K562 (cell line): ENCODE measurements around the gene LY6G6C. TPM values are rescaled to one million over a fixed set of nuclear protein-coding genes. Genes with fewer than 3 reads are reported as not detected.

Experiments used
- BDP1 ChIP-seq: IDR thresholded peaks from 3 replicates; pipeline ENCODE4 v1.6.1; 2011; ENCODE audit not compliant: insufficient read length, insufficient read depth
- CEBPG ChIP-seq, 3 experiments: fragments of 200-800 bp in 1 of 3; sonication (Bioruptor generic) in 1 of 3; sonication (generic) in 1 of 3; formaldehyde crosslinking in 1 of 3; IDR thresholded peaks in 2 of 3; conservative IDR thresholded peaks in 1 of 3; 2 replicates each; pipeline versions ENCODE4 v1.6.1 to v1.8.0; 2016 to 2022; ENCODE audit warnings: missing compliant biosample characterization in 2 of 3, missing genetic modification characterization in 2 of 3, mild to moderate bottlenecking in 1 of 3, missing genetic modification reagents in 1 of 3
- ETV5 ChIP-seq: sonication (generic); formaldehyde crosslinking; IDR thresholded peaks from 2 replicates; pipeline ENCODE4 v1.4.0; 2020; ENCODE audit warnings: low read depth, mild to moderate bottlenecking, missing genetic modification reagents
- FOXJ2 ChIP-seq: fragments of 200-800 bp; sonication (Bioruptor generic); IDR thresholded peaks from 2 replicates; pipeline ENCODE4 v1.6.1; 2016; ENCODE audit warnings: missing genetic modification characterization, missing compliant biosample characterization
- HMG20A ChIP-seq: fragments of 450-650 bp; formaldehyde crosslinking; conservative IDR thresholded peaks from 2 replicates; pipeline ENCODE4 v1.4.0; 2020; ENCODE audit warnings: mild to moderate bottlenecking, mixed read lengths
- MAFF ChIP-seq: IDR thresholded peaks from 2 replicates; pipeline ENCODE4 v1.6.1; 2012; ENCODE audit warnings: low read length, improper control_type of control experiment
- MIER1 ChIP-seq: fragments of 450-650 bp; IDR thresholded peaks from 2 replicates; pipeline ENCODE4 v1.6.1; 2016; ENCODE audit warnings: antibody characterized with exemption, mild to moderate bottlenecking, low read depth
- NCOA6 ChIP-seq: fragments of 450-650 bp; IDR thresholded peaks from 2 replicates; pipeline ENCODE4 v1.6.1; 2017; ENCODE audit warnings: mild to moderate bottlenecking
- NELFE ChIP-seq: IDR thresholded peaks from 2 replicates; pipeline ENCODE4 v1.6.1; 2011; ENCODE audit warnings: mild to moderate bottlenecking; ENCODE audit not compliant: insufficient read depth, insufficient read length
- NFRKB ChIP-seq: fragments of 450-650 bp; IDR thresholded peaks from 2 replicates; pipeline ENCODE4 v1.6.1; 2016; ENCODE audit warnings: low read depth
- NFXL1 ChIP-seq: fragments of 450-650 bp; formaldehyde crosslinking; IDR thresholded peaks from 2 replicates; pipeline ENCODE4 v1.4.0; 2021; ENCODE audit warnings: mild to moderate bottlenecking
- POLR2B ChIP-seq: fragments of 450-650 bp; IDR thresholded peaks from 2 replicates; pipeline ENCODE4 v1.6.1; 2018; ENCODE audit warnings: low read depth; ENCODE audit not compliant: partially characterized antibody
- RNF219 ChIP-seq: fragments of 250-450 bp; sonication (Bioruptor Pico); IDR thresholded peaks from 2 replicates; pipeline ENCODE4 v1.5.0; 2022; ENCODE audit warnings: mild to moderate bottlenecking
- SIRT6 ChIP-seq: IDR thresholded peaks from one replicate; pipeline ENCODE4 v1.6.1; 2012; ENCODE audit warnings: low read depth, mild to moderate bottlenecking, control low read depth, inconsistent platforms, low read length, moderate library complexity
- TAL1 ChIP-seq: fragments of 450-650 bp; IDR thresholded peaks from 2 replicates; pipeline ENCODE4 v1.6.1; 2016; ENCODE audit warnings: mild to moderate bottlenecking
- YY1 ChIP-seq, 3 experiments: IDR thresholded peaks; 2 replicates each; pipeline ENCODE4 v1.6.1; 2011; ENCODE audit warnings: low read length in 2 of 3, mild to moderate bottlenecking in 2 of 3, moderate library complexity in 2 of 3, borderline replicate concordance in 1 of 3, control low read depth in 1 of 3, low read depth in 1 of 3; ENCODE audit not compliant: insufficient read depth in 3 of 3, insufficient replicate concordance in 2 of 3, control insufficient read depth in 1 of 3, insufficient read length in 1 of 3; ENCODE audit errors: extremely low read depth in 1 of 3
- ZNF436 ChIP-seq: fragments of 250-450, 450-650 bp; sonication (Bioruptor Pico); formaldehyde crosslinking; IDR thresholded peaks from 2 replicates; pipeline ENCODE4 v1.7.0; 2020; ENCODE audit warnings: mild to moderate bottlenecking
- ZNF766 ChIP-seq: fragments of 200-800 bp; sonication (Bioruptor generic); conservative IDR thresholded peaks from 2 replicates; pipeline ENCODE4 v1.6.1; 2016; ENCODE audit warnings: missing genetic modification characterization, missing compliant biosample characterization
- polyA plus RNA-seq, 8 experiments: library from polyadenylated mRNA; depleted of rRNA in 4 of 8; stranded (reverse) in 5 of 8; unstranded in 3 of 8; fragments of >200 nt; fragmentation: Nextera tagmentation in 2 of 8; fragmentation: Illumina TruSeq in 1 of 8; extraction: Ambion mirVana in 2 of 8; extraction: Trizol in 1 of 8; gene quantifications; 2 replicates each; pipeline versions ENCODE4 v1.2.1 to v1.2.3, GENCODE V29; 2011 to 2014; ENCODE audit warnings: inconsistent platforms in 1 of 8, missing spikeins in 1 of 8
- total RNA-seq, 7 experiments: library from RNA; depleted of rRNA in 6 of 7; stranded (reverse); fragments of >200 nt in 6 of 7; fragmentation: Illumina TruSeq in 2 of 7; extraction: Trizol in 2 of 7; gene quantifications; 2 replicates each; pipeline versions ENCODE4 v1.2.1 to v1.2.3, GENCODE V29; 2011 to 2021; ENCODE audit warnings: low replicate concordance in 1 of 7

LY6G6C gene
- total and polyA plus RNA-seq, 9 of the 15 experiments (the other 6 are each of a cell fraction or from before 2014, with no cell fraction given) = 0.06 to 0.20 TPM; not detected in 7

- no peak for TF ChIP-seq NELFE
- TF ChIP-seq CEBPG (CRISPR knock-in tag; IDR thresholded peaks at IDR 0.05) = no peak
- TF ChIP-seq CEBPG (tag; conservative IDR thresholded peaks at IDR 0.05 in 1 of 2, IDR thresholded peaks at IDR 0.05 in 1 of 2) = no peak
- peak; percentile 3; the same call in 1 of the 2 replicates for TF ChIP-seq NFXL1 (CRISPR knock-in tag)
- no peak for TF ChIP-seq FOXJ2 (tag)
- TF ChIP-seq ZNF766 = no peak
- TF ChIP-seq SIRT6 = peak; percentile 43
- TF ChIP-seq HMG20A (CRISPR knock-in tag) = no peak
- peak; percentile 93 for TF ChIP-seq ETV5 (CRISPR knock-in tag)
- TF ChIP-seq MIER1 = no peak
- TF ChIP-seq YY1 (IDR thresholded peaks at IDR 0.05; ENCODE audit: borderline replicate concordance in 1 of 3, control insufficient read depth in 1 of 3, extremely low read depth in 1 of 3, insufficient read depth in 3 of 3, insufficient read length in 1 of 3, insufficient replicate concordance in 2 of 3, low read depth in 1 of 3, low read length in 2 of 3) = peak in 1 of 3 experiments; percentile 75
- TF ChIP-seq TAL1 = no peak
- 0 out of 2 replicates have a peak, but pooled peaks have one; percentile 43 for TF ChIP-seq RNF219 (CRISPR knock-in tag)
- no peak for TF ChIP-seq NCOA6
- peak; percentile 64; the same call in 1 of the 2 replicates for TF ChIP-seq ZNF436 (CRISPR knock-in tag)
- peak; percentile 99 for TF ChIP-seq POLR2B
- TF ChIP-seq BDP1 = no peak
- TF ChIP-seq MAFF = no peak
- TF ChIP-seq NFRKB = no peak
Observed at GRCh38 chr6:31736021-31736767, 14.6 kb upstream of the LY6G6C start, which contains the start of gene CLIC1 (continued).
